ENCODE measurements around the gene RRM2. TPM values are rescaled to one million over a fixed set of nuclear protein-coding genes. Genes with fewer than 3 reads are reported as not detected.

Gene RRM2
- total and polyA plus RNA-seq, 5 donors from 2014 or later, result 7.9 to 25.8 (median 9.3) TPM

- no peaks in the 10 kb centered on the region for H3K36me3 Mint-ChIP-seq
- no peak overlapping the region for H3K27ac ChIP-seq (ENCODE audit: insufficient read depth, low read length, poor library complexity, severe bottlenecking)
- H3K4me3 Mint-ChIP-seq, result no peak overlapping the region
These were observed 13.0 kb downstream of the RRM2 start for GRCh38 chr2:10135296-10136089.

GRCh38 chr2:10136101-10136934, 13.8 kb downstream of the RRM2 start:
- H3K4me3 Mint-ChIP-seq, result no peak overlapping the region
- no peaks in the 10 kb centered on the region for H3K27me3 Mint-ChIP-seq
- peaks cover 4 to 26% (median 15%) of the 10 kb centered on the region in 4 donors for H3K4me1 Mint-ChIP-seq
- H3K4me1 ChIP-seq (ENCODE audit: control insufficient read depth, insufficient read depth, low read length, poor library complexity, severe bottlenecking), result peaks cover 2% of the 10 kb centered on the region
- H3K36me3 ChIP-seq (ENCODE audit: control insufficient read depth, insufficient read depth, low read length), result no peaks in the 10 kb centered on the region
- H3K27me3 ChIP-seq (ENCODE audit: control insufficient read depth, insufficient read depth, low read length), result no peaks in the 10 kb centered on the region
- ATAC-seq (ENCODE audit: low read depth in 2 of 2), result no peak
- peaks cover 0 to 2% (median 0%) of the 10 kb centered on the region in 7 donors for H3K9me3 Mint-ChIP-seq
- H3K27ac ChIP-seq (ENCODE audit: insufficient read depth, low read length, poor library complexity, severe bottlenecking), result no peak overlapping the region
- no peak overlapping the region for H3K4me3 ChIP-seq (ENCODE audit: low read depth, low read length)
- no peaks in the 10 kb centered on the region for H3K36me3 Mint-ChIP-seq
- peak overlapping the region in 1 of 3 donors; percentile 20 for H3K27ac Mint-ChIP-seq
- no peak for DNase-seq
- H3K9me3 ChIP-seq (ENCODE audit: control insufficient read depth in 2 of 2, low read length in 2 of 2), result no peaks in the 10 kb centered on the region

More at GRCh38 chr2:10135296-10136089, 13.0 kb downstream of the RRM2 start:
- H3K36me3 ChIP-seq (ENCODE audit: control insufficient read depth, insufficient read depth, low read length), result no peaks in the 10 kb centered on the region
- H3K9me3 ChIP-seq (ENCODE audit: control insufficient read depth in 2 of 2, low read length in 2 of 2), result no peaks in the 10 kb centered on the region
- DNase-seq (no peak), ATAC-seq (ENCODE audit: low read depth in 2 of 2) (no peak)
- H3K27me3 ChIP-seq (ENCODE audit: control insufficient read depth, insufficient read depth, low read length), result no peaks in the 10 kb centered on the region
- H3K4me3 ChIP-seq (ENCODE audit: low read depth, low read length), result no peak overlapping the region
- H3K27ac Mint-ChIP-seq, result peak overlapping the region in 2 of 3 donors; percentile 74 to 84
- peaks cover 0 to 2% (median 0%) of the 10 kb centered on the region in 7 donors for H3K9me3 Mint-ChIP-seq
- H3K4me1 Mint-ChIP-seq, result peaks cover 2 to 21% (median 12%) of the 10 kb centered on the region in 4 donors
- no peaks in the 10 kb centered on the region for H3K4me1 ChIP-seq (ENCODE audit: control insufficient read depth, insufficient read depth, low read length, poor library complexity, severe bottlenecking)
- H3K27me3 Mint-ChIP-seq, result no peaks in the 10 kb centered on the region

- Mint-ChIP-seq H3K4me3 (no peak overlapping the region), H3K36me3 (no peaks in the 10 kb centered on the region), H3K4me1 (peaks cover 4 to 30% (median 20%) of the 10 kb centered on the region in 4 donors)
These were observed 14.7 kb downstream of the RRM2 start for GRCh38 chr2:10137053-10137843.

GRCh38 chr2:10139536-10139935, 17.0 kb downstream of the RRM2 start:
- DNase-seq, result no peak
- no peaks in the 10 kb centered on the region for H3K27me3 ChIP-seq (ENCODE audit: control insufficient read depth, insufficient read depth, low read length)
- H3K4me1 Mint-ChIP-seq, result peaks cover 4 to 35% (median 22%) of the 10 kb centered on the region in 4 donors
- ATAC-seq (ENCODE audit: low read depth in 2 of 2), result no peak
- H3K36me3 ChIP-seq (ENCODE audit: control insufficient read depth, insufficient read depth, low read length), result no peaks in the 10 kb centered on the region
- H3K4me1 ChIP-seq (ENCODE audit: control insufficient read depth, insufficient read depth, low read length, poor library complexity, severe bottlenecking), result peaks cover 11% of the 10 kb centered on the region
- peaks cover 0 to 2% (median 0%) of the 10 kb centered on the region in 7 donors for H3K9me3 Mint-ChIP-seq
- H3K27me3 Mint-ChIP-seq, result no peaks in the 10 kb centered on the region
- H3K27ac ChIP-seq (ENCODE audit: insufficient read depth, low read length, poor library complexity, severe bottlenecking), result no peak overlapping the region
- H3K27ac Mint-ChIP-seq, result peak overlapping the region in 1 of 3 donors; percentile 42
- no peak overlapping the region for H3K4me3 Mint-ChIP-seq
- H3K9me3 ChIP-seq (ENCODE audit: control insufficient read depth in 2 of 2, low read length in 2 of 2), result no peaks in the 10 kb centered on the region
- no peak overlapping the region for H3K4me3 ChIP-seq (ENCODE audit: low read depth, low read length)
- no peaks in the 10 kb centered on the region for H3K36me3 Mint-ChIP-seq

More at GRCh38 chr2:10137053-10137843, 14.7 kb downstream of the RRM2 start:
- no peaks in the 10 kb centered on the region for H3K27me3 Mint-ChIP-seq
- H3K27ac Mint-ChIP-seq, result peak overlapping the region in 1 of 3 donors; percentile 20
- H3K36me3 ChIP-seq (ENCODE audit: control insufficient read depth, insufficient read depth, low read length), result no peaks in the 10 kb centered on the region
- no peaks in the 10 kb centered on the region for H3K9me3 ChIP-seq (ENCODE audit: control insufficient read depth in 2 of 2, low read length in 2 of 2)
- no peak overlapping the region for H3K27ac ChIP-seq (ENCODE audit: insufficient read depth, low read length, poor library complexity, severe bottlenecking)
- H3K9me3 Mint-ChIP-seq, result peaks cover 0 to 2% (median 0%) of the 10 kb centered on the region in 7 donors
- ATAC-seq (ENCODE audit: low read depth in 2 of 2), result no peak
- DNase-seq, result no peak
- peaks cover 11% of the 10 kb centered on the region for H3K4me1 ChIP-seq (ENCODE audit: control insufficient read depth, insufficient read depth, low read length, poor library complexity, severe bottlenecking)
- no peaks in the 10 kb centered on the region for H3K27me3 ChIP-seq (ENCODE audit: control insufficient read depth, insufficient read depth, low read length)
- H3K4me3 ChIP-seq (ENCODE audit: low read depth, low read length), result no peak overlapping the region

- no peaks in the 10 kb centered on the region for H3K27me3 ChIP-seq (ENCODE audit: control insufficient read depth, insufficient read depth, low read length)
- H3K4me1 Mint-ChIP-seq, result peaks cover 4 to 35% (median 22%) of the 10 kb centered on the region in 4 donors
- ATAC-seq (ENCODE audit: low read depth in 2 of 2) (no peak), DNase-seq (no peak)
- H3K36me3 ChIP-seq (ENCODE audit: control insufficient read depth, insufficient read depth, low read length), result no peaks in the 10 kb centered on the region
- no peaks in the 10 kb centered on the region for H3K9me3 ChIP-seq (ENCODE audit: control insufficient read depth in 2 of 2, low read length in 2 of 2)
- H3K36me3 Mint-ChIP-seq, result no peaks in the 10 kb centered on the region
- peaks cover 11% of the 10 kb centered on the region for H3K4me1 ChIP-seq (ENCODE audit: control insufficient read depth, insufficient read depth, low read length, poor library complexity, severe bottlenecking)
- peak overlapping the region; percentile 23 to 89 (median 83) for H3K27ac Mint-ChIP-seq
- peaks cover 0 to 2% (median 0%) of the 10 kb centered on the region in 7 donors for H3K9me3 Mint-ChIP-seq
- no peak overlapping the region for H3K4me3 ChIP-seq (ENCODE audit: low read depth, low read length)
- no peaks in the 10 kb centered on the region for H3K27me3 Mint-ChIP-seq
- H3K4me3 Mint-ChIP-seq, result peak overlapping the region; percentile 39 to 66 (median 58)
- no peak overlapping the region for H3K27ac ChIP-seq (ENCODE audit: insufficient read depth, low read length, poor library complexity, severe bottlenecking)
These were observed 18.5 kb downstream of the RRM2 start for GRCh38 chr2:10140841-10141610.

GRCh38 chr2:10141736-10142639, 19.4 kb downstream of the RRM2 start:
- Mint-ChIP-seq H3K27me3 (no peaks in the 10 kb centered on the region), H3K4me1 (peaks cover 4 to 35% (median 22%) of the 10 kb centered on the region in 4 donors), H3K4me3 (peak overlapping the region in 3 of 4 donors; percentile 5 to 66 (median 61)), H3K9me3 (peaks cover 0 to 2% (median 0%) of the 10 kb centered on the region in 7 donors), H3K27ac (peak overlapping the region; percentile 83 to 98 (median 89)), H3K36me3 (no peaks in the 10 kb centered on the region)
- DNase-seq (peak in 1 of 3 donors; percentile 62), ATAC-seq (ENCODE audit: low read depth in 2 of 2) (peak; percentile 50 to 59)
- H3K9me3 ChIP-seq (ENCODE audit: control insufficient read depth in 2 of 2, low read length in 2 of 2), result no peaks in the 10 kb centered on the region
- peaks cover 11% of the 10 kb centered on the region for H3K4me1 ChIP-seq (ENCODE audit: control insufficient read depth, insufficient read depth, low read length, poor library complexity, severe bottlenecking)
- no peak overlapping the region for H3K27ac ChIP-seq (ENCODE audit: insufficient read depth, low read length, poor library complexity, severe bottlenecking)
- H3K27me3 ChIP-seq (ENCODE audit: control insufficient read depth, insufficient read depth, low read length), result no peaks in the 10 kb centered on the region
- H3K4me3 ChIP-seq (ENCODE audit: low read depth, low read length), result no peak overlapping the region
- H3K36me3 ChIP-seq (ENCODE audit: control insufficient read depth, insufficient read depth, low read length), result no peaks in the 10 kb centered on the region

Data from CD4-positive, CD25-positive, alpha-beta regulatory T cell (primary cell).